NOMO-1 treated with dmso at 0.1 percent for 144 hours (cell line): Measurements from ENCODE around the gene CHAD.
"Not testable (repeated sequence)": the region's sequence is repeated elsewhere in the genome, so short reads cannot be mapped to it uniquely, and the experiment has no call there.

Source experiments
- DNase-seq: peaks from one replicate; lab custom pipeline; 2025; ENCODE audit not compliant: unreplicated experiment; lab: John Stamatoyannopoulos, UW

The CHAD gene

GRCh38 chr17:50475362-50475761, 6.7 kb upstream of the CHAD start:
- no peak for DNase-seq

- no peak for DNase-seq
These were observed 5.8 kb upstream of the CHAD start for GRCh38 chr17:50474523-50474922.

- DNase-seq = no peak
These were observed 5.2 kb upstream of the CHAD start for GRCh38 chr17:50473901-50474300.

DNA sequence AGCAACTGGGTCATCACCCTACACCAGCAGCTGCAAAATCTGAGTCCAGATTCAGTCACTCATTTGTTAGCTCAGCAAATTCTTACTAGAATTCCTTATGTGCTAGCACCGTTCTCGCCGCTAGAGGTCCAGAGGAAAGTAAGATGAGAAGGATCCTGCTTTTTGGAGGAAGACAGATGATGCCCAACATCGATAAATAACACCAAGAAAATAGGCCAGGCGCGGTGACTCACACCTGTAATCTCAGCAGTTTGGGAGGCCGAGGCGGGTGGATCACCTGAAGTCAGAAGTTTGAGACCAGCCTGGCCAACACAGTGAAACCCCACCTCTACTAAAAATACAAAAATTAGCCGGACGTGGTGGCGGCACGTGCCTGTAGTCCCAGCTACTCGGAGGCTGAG, 4.1 kb upstream of the CHAD start:
- DNase-seq = not testable (repeated sequence)

- no peak for DNase-seq
These were observed 3.6 kb upstream of the CHAD start for GRCh38 chr17:50472286-50472685.

- DNase-seq = no peak
These were observed 2.6 kb upstream of the CHAD start for GRCh38 chr17:50471009-50471905.

- no peak for DNase-seq
These were observed 1.7 kb upstream of the CHAD start for GRCh38 chr17:50470426-50470825.

DNA sequence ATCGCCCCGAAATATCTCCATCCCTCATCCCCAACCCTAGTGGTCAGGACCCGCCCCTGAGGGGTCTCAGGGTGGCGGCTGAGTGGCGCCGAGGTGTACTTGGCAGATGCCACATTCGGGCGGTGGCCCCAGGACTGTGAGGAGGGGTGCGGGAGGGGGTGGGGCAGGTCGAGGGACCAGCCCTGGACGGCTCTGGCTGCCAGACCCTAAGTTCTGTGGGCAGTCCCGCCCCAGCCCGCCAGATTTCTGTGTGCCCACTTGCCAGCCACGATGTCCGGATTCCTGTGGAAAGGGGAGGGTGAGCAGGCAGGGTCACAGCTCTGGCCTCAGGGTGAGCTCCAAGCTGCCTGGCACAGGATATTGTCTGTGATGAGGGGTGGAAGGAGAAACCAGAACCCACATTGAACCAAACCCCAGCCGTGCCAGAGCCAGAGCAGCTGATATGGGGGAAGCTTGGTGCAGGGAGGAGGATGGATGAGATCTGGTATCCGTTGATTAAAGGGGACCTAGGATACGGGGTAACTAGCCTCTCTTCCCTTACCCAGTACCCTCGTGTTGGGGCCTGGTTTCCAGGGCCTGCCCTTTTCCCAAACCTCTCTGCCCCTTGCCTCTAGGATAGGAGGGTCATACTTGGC, 1.1 kb upstream of the CHAD start:
- no peak for DNase-seq

GRCh38 chr17:50469208-50469605, 527 bp upstream of the CHAD start:
- DNase-seq = no peak

DNA sequence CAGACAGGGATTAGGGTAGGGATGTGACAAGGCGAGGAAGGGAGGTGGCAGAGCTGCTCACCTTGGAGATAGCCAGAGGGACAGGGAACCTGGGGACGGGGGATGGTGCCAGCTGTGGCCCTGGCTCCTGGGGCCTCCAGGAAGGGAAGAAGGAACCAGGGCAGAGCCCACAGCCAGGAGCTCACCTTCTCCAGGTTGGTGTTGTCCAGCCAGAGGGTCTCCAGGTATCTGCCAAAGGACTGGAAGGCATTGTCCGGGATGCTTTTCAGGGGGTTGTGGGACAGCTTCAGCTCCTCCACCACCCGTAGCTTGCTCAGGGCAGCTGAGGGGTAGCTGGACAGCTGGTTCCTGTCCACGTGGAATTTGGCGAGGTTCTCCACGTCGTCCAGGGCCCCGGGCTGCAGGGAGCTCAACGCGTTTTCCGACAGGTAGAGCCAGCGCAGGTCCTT, 801 bp downstream of the CHAD start:
- DNase-seq = no peak

DNA sequence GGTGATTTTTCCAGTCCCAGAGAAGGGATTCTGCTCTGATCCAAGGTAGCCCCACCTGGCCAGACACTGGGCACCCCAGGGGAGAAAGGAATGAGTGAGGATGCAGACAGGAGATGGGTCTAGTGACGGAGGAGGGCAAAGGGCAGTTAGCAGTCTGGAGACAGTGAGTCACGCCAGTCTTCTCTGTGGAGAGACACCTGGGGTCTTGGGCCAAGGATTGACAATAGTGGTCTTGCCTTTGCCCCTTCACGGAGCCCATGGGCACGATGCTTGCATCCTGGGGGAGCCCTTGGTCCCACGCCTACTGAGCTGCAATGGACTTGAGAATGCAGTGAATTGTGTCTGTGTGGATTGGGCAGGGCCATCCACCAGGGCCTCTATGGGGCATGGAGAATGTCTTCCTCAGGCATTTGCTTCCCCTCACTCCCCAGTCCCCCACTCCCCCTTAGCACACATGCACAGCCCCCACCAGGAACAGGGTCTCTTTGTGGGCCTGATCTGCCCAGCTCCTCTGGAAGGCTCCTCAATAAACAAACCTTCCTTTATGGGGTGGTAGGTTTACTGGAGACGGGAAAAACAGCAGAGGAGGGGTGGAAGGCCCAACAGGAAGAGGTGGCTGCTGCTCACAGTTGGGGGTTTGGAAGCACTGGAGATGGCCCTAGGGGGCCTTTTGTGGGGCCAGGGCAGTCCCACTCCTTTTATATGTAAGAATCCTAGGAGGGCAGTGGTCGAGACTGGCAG, 1.4 kb downstream of the CHAD start:
- no peak for DNase-seq

DNA sequence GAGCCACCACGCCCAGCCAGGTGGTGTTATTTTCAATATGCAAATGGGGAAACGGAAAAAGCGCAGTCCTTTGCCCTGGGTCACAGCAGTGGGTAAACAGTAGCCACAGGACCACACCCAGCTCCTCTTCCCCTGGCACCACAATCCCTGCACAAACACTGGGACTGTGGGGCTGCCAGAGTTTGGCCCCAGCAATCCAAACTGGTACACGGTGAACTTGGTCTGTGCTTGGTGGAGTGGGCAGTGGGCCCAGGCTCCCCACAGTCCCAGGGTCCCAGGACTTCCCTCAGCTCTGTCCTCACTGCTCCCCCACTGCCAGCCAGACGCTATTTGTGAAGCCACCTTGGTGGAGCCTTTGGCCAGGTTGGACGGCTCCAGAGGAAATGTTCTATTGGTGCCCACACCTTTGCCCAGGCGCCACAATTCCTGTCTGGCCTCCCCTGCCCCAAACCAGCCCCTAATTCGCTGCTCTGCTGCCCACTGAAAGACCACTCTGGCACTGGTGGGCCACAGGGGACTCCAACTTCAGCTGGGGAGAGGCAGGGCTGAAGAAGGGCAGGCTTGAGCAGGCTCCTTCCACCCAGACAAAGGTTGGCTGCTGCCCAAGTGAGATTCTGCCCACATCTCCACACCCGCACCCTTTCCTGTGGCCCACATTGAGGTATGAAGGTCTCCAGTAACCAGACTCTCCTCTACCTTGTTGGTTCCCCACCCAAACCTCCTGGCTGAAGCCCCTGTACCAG, 2.1 kb downstream of the CHAD start:
- DNase-seq = no peak

DNA sequence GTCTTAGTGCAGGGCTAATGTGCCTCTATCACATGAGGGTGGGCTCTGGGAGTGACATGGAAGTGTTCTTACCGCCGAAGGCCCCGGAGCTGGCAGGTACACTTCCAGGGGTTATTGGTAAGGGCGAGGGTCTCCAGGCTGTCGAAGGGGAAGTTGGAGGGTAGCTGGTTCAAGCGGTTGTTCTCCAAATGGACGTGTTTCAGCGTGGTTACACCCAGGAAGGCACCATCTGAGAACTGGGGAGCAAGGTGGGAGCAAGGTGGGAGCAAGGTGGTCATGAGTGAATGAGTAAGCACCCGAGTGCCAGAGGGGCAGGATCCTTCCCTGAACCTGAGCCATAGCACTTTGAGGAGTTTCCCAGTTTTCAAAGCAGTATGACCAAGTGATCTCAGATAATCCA, 3.0 kb downstream of the CHAD start:
- no peak for DNase-seq

DNA sequence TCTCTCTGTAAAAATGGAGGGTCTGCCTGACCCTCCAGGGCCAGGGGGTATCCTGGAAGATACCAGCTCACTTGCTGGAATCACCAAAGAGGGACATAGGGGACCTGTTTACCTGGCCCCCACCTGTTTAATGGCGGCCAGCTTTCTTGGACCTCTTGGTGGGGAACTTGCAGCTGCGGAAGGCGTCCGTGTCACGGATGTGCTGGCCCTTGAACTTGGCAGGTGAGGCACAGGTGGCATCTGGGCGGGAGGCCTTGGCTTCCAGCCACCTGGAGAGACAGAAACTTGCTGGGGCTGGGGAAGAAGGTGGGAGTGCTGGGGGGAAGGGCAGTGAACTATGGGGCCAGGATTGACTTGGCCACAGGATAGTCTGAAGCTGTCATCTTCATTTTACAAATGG, 3.5 kb downstream of the CHAD start:
- DNase-seq = no peak

GRCh38 chr17:50464736-50465135, 3.9 kb downstream of the CHAD start:
- no peak for DNase-seq

DNA sequence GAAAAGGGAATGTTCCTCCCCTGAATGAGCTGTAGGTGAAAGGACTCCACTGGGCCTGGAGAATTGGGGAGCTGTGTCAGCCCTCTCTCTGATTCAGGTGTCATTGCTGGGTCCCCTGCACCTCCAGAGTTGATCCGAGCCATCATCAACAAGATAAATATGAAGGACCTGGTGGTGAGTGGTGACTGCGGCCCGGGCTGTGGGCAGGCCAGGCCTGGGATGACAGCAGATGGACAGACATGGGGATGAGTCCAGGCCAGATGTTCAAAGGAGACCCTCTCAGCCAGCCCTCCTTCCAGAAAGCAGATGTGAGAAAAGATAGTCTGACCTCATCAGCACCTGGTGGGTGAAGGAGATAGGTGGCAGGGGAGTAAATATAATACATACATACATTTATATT, 4.6 kb downstream of the CHAD start:
- no peak for DNase-seq

DNA sequence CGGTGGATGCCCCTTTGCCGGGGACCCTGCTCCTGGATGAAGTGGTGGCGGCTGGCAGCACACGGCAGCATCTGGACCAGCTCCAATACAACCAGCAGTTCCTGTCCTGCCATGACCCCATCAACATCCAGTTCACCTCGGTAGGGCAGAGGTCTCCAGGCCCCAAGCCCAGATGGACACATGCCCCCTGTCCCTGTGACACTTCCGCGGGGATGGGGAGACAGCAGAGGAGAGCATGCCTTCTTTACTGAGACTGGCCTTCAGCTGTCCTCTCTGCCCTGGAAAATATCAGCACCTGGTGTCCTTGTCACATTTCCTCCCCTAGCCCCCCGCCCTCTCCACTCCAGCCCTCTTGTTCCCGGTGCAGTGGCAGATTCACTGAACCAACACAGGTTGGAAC, 6.2 kb downstream of the CHAD start:
- no peak for DNase-seq

DNA sequence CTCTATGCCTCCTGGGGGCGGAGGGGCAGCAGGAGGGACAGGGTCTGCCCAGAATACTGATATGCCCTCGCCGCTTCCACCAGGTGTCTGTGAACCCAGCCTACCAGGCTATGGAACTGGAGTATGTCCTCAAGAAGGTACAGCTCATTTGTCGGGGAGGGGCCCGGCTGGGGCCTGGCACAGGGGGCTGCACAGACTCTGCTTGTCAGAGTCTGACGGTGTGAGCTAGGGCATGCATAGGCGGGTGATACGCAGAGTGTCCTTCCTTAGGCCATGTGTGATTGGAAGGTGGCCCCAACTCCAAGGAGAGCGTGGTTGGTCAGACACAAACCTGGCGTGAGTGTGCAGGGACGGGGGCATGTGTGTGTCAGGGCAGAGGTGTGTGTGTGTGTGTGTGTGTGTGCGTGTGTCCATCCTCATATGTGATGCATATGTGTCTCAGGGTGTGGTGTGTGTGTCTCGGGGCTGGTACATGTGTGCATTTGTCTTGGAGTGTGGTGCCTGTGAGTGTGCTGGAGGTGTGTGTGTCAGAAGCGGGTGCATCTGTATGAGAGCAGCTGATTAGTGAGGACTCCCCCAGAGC, 7.0 kb downstream of the CHAD start:
- no peak for DNase-seq

GRCh38 chr17:50460831-50461526, 7.7 kb downstream of the CHAD start:
- DNase-seq = no peak

- no peak for DNase-seq
These were observed 8.9 kb downstream of the CHAD start for GRCh38 chr17:50459756-50460155.
